HCEC 1CT (cell line): Measurements from ENCODE around the gene EID2.

Experiments used
- DNase-seq: peaks from one replicate; pipeline ENCODE4 v3.0.0-alpha.2; 2017

EID2 gene

GRCh38 chr19:39533003-39533512, 6.9 kb downstream of the EID2 start:
- no peak for DNase-seq

DNA sequence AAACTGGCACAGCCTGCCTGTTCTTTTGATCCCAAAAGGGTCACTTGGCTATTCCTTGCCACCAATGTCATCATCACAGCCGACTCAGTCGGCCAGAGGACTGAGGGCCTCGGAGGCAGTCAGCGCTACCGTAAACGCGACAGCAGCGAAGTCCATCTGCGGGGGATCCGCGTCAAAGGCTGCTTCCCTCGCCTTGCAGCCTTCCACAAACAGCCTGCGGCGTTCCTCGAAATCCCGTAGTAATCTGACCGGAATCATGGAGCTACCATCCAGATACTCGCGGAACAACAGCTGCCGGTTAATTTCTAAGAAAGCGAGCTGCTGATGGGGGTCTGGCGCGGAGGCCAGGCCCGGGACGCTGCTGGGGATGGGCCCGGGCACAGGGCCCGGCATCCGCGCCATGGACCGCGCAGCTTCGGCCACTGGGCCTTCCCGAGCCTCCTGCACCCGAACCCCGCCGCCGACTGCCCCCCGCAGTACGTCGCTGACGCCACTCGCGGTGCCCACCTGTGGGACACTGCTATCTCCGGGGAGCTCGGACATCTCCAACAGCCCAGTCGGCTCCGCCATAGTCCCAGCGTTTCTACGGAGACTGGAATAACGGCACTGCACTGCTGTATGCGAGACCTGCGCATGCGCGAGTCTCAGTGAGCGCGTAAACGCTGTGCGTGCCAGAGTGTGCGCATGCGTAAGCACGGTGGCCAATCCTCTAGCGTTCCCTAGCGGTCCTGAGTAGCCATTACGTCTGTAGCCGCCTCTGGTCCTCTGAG, 7.5 kb downstream of the EID2 start, which contains the start of gene EID2B:
Gene EID2B, minus strand, starts transcription at position 620 of the 770 bp plus-strand sequence. Its CDS starts 50 bp downstream, at position 570.
- DNase-seq, result peak; percentile 93

DNA sequence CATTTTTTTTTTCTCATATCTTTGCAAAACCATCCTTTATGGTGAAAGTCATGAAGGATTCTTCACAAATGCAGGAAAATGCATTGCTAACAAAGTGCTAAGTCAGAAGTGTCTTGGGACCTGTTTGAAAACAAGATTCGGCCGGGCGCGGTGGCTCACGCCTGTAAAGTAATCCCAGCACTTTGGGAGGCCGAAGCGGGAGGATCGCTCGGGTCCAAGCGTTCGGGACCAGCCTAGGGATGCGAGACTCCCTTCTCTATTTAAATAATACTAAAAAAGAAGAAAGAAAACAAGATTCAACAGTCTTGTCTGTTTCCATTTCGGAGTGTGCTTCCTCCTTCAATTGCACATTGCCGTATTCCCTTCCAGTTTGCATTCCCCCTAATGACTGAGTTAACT, 8.1 kb downstream of the EID2 start:
- no peak for DNase-seq

DNA sequence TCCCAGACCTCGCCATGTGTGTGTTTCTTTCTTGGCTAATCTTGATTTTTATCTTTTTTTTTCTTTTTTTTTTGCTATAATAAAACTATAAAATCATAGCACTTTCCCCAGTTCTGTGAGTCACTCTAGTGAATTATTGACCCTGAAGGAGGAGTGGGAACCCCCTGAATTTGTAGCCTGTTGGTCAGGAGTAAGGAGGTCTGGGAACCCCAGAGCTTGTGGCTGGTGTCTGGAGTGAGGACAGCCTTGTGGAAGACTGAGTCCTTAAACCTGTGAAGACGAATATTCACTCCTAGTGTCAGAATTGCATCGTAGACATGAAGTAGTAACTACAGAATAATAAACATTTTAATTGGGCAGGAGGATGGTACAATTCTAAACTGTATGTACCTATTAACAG, 14.8 kb downstream of the EID2 start:
- no peak for DNase-seq

GRCh38 chr19:39524495-39524894, 15.5 kb downstream of the EID2 start:
- DNase-seq, result no peak

DNA sequence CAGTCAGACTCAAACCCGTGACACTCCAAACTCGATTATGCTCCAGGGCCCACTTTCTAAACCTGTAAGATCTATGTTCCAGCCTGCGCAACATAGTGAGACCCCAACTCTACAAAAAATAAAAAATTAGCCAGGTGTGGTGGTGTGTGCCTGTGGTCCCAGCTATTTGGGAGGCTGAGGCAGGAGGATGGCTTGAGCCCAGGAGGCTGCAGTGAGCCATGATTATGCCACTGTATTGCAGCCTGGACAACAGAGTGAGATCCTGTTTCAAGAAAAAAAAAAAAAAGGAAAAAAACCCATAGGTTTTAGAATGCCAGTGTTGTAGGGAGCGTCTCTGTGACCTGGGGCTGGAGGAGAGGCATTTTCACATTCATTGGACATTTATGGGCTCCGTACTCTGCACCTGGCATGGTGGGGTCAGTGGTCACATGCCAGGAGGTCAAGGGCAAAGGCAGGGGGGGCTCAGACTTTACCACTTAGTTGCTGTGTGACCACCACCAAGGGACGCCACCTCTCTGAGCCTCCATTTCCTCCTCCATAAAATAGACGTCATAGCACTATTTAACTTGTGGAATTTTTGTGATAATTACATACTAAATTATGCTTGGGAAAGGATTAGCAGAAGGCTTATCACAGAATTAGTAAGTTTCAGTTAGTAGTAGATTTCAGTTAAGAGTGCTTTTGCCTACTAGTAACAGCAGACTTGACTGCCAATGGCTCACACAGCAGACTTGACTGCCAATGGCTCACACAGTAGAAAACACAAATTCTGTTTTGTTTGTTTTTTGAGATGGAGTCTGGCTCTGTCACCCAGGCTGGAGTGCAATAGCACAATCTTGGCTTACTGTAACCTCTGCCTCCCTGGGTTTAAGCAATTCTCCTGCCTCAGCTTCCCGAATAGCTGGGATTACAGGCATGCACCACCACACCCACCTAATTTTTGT, 19.1 kb downstream of the EID2 start:
- no peak for DNase-seq

- DNase-seq, result no peak
These were observed 21.0 kb downstream of the EID2 start for GRCh38 chr19:39518975-39519374.

GRCh38 chr19:39518458-39518857, 21.5 kb downstream of the EID2 start:
- DNase-seq, result no peak

- DNase-seq, result no peak
These were observed 22.5 kb downstream of the EID2 start for GRCh38 chr19:39517432-39517831.

GRCh38 chr19:39516270-39516669, 23.7 kb downstream of the EID2 start:
- no peak for DNase-seq

DNA sequence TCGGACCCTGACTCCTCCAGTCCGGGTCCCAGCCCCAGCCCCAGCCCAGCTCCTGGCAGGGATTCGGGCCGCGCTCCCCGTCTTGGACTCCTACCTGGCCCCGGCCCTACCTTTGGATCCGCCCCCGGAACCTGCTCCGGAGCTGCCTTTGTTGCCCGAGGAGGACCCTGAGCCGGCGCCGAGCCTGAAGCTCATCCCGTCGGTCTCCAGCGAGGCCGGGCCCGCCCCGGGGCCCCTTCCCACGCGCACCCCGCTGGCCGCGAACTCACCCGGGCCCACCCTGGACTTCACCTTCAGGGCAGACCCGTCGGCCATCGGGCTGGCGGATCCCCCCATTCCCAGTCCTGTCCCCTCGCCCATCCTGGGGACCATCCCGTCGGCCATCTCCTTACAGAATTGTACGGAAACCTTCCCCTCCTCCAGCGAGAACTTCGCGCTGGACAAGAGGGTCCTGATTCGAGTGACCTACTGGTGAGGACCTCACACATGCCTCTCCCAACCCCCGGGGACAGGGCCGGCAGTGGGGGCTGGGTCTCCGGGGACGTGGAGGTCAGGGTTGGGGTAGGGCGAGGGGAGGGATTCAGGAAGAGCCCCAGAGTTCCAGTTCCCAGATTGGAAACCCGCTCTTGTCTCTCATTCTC, 24.3 kb downstream of the EID2 start:
- DNase-seq, result no peak

- no peak for DNase-seq
These were observed 25.0 kb downstream of the EID2 start, which contains the start of gene SELENOV for GRCh38 chr19:39514840-39515550. SELENOV (plus strand) TSS chr19:39515139; CDS start chr19:39515213, 74 bp downstream.

DNA sequence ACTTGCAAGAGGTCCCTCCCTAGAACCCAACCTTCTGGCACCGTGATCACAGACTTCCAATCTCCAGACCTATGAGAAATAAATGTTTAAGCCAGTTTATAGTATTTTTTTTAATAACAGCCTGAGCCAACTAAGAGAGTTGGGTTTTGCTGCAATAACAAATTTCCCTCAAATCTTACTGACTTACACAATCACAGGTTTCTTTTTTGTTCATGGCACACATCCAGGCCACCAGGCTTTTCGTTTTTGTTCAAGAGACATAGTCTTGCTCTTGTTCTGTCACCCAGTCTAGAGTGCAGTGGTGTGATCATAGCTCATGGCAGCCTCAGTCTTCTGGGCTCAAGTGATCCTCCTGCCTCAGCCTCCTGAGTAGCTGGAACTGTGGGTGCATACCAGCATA, 27.0 kb downstream of the EID2 start:
- DNase-seq, result no peak

DNA sequence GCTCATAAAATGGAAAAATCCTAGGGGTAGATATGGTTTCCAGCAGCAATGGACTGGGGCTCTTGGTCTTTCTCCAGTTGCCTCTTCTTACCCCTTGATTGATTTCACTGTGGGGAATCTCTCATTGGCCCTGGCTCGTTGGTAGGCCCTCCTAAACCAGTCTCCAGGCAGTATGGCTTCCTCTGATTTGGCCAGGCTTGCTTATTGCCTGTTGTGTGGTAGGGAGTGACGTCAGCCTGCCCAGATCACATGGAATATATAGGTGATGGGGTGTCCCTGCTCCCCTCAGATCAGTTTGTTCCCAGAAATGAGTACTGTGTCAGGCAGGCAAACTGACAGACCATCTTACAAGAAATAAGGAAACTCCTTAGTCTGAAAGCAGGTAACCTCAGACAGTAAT, 30.7 kb downstream of the EID2 start:
- no peak for DNase-seq

DNA sequence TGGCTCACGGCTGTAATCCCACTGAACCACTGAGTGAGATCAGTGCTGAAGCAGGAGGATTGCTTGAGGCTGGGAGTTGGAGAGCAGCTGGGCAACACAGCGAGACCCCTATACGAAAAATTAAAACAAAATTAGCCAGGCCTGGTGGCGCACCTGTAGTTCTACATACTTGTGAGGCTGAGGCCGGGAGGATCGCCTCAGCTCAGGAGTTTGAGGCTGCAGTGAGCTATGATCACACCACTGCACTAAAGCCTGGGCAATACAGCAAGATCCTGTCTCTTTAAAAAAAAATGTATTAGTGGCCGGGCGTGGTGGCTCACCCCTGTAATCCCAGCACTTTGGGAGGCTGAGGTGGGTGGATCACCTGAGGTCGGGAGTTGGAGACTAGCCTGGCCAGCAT, 31.3 kb downstream of the EID2 start:
- DNase-seq, result no peak

- no peak for DNase-seq
These were observed 32.1 kb downstream of the EID2 start for GRCh38 chr19:39507715-39508364.

GRCh38 chr19:39506944-39507714, 32.8 kb downstream of the EID2 start:
- no peak for DNase-seq

GRCh38 chr19:39506598-39506943, 33.4 kb downstream of the EID2 start:
- DNase-seq, result no peak

DNA sequence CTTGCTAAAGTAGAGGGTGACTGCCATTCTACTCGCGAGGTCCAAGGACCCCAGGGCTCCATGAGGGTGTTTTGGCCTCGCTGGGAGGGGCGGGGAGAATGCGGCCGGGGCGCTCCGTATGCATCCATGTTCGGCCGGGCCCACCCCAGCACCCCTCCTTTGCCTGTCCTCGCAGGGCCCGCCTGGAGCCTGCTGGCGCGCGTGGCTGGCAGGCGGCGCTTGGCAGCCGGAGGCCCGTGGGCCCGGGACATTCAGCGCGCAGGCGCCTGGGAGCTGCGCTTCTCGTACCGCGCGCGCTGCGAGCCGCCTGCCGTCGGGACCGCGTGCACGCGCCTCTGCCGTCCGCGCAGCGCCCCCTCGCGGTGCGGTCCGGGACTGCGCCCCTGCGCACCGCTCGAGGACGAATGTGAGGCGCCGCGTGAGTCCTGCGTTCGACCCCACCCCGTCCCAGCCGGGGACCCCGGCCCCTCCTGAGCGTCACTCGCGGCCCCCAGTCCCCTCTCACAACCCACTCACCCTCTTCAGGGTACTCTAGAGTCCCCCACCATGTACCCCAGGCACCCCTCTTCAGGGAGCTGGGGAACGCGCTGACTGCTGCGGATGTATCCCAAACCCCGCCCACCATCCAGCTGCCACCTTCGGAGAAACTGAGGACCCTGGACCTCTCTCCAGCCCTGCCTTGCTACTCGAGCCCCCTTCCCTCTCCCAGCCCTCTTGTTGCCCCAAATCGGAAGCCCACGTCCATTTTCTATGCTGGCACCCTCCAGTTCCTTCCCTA, 37.1 kb downstream of the EID2 start:
- no peak for DNase-seq

DNA sequence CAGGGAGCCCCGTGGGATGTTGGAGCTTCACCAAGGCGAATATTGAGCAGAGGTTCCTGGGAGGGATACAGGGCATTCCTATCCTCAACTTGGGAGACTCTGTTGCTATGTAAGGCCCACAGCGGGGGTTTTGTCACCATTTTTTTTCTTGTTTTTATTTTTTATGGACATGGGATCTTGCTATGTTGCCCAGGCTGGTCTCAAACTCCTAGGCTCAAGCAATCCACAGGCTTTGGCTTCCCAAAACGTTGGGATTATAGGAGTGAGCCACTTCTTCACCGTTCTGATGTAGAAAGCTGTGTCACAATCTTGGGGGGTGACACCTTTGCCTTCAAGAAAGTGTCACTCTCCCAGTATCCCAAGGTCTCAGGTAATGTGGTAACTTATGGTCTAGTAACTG, 38.6 kb downstream of the EID2 start:
- no peak for DNase-seq
